ENCODE measurements around the gene SIPA1L3.

SIPA1L3 gene

DNA sequence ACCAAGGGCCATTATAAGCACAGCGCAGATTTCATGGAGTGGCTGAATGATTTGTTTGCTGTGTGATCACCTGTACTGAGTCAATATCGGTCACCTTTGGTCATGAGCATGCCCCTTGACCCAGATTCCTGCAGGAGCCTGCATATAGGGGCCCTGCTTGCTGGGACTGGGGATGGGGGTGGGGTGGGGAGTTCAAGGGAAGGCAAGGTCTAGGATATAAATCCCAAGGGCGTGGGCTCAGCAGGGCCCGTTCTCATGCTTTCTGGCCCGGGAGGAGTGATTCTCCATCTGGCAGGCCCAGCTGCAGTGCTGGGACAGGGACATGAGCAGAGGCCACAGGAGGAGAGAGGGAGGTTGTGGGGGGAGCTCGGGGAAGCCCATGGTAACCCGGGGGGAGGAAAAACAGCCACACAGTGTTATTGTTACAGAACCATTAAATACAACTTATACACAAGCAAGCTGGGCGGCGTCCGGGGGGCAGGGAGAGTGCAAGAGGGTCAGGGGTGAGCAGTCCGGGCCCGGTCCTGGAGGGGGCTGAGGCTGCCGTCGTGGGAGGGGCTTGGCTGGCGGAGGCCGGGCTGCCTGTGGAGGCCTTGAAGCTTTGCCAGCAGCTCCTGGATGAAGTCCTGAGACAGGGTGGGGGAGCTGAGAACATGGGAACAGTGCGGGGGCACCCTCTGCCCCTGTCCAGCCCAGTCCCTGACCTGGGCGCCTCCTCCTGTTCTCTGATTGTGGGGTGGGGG, 344.0 kb downstream of the SIPA1L3 start:
- DNase-seq, result no peak

GRCh38 chr19:38251564-38252051, 344.6 kb downstream of the SIPA1L3 start:
- no peak for DNase-seq

GRCh38 chr19:38252385-38252784, 345.4 kb downstream of the SIPA1L3 start:
- no peak for DNase-seq

GRCh38 chr19:38252941-38253691, 346.1 kb downstream of the SIPA1L3 start:
- DNase-seq, result no peak

GRCh38 chr19:38253788-38254187, 346.8 kb downstream of the SIPA1L3 start:
- no peak for DNase-seq

DNA sequence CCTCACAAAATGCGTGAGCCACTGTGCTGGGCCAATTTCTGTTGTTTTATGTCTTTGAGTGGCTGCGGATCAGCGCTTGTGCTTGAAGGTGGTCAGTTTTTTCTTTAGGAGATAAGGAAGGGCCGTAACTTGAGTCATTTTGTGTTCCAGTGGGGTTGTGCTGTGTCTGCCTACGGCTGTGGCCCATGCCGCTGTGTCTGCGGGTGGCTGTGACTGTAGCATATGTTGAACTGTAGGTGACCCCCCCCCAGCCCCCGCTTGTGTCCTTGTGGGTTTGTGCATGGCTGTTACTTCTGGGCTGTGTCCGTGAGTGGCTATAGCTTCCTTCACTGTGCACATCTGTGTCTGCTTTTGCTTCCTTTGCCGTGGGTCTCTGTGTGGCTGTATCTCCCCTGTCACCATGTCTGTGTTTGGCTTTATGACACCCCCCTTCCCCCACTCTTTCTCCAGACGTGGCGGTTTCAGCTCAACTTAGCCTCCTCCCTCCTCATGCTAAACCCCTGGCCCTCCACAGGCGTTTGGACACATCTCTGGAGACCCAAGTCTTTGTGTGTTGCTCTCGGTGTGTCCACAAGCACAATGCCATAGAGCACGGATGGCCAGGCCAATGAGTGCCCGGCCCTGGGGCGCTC, 348.5 kb downstream of the SIPA1L3 start:
- no peak for DNase-seq
